GM18517 (cell line): ENCODE measurements around the gene AOC1.

Source experiments
- ATAC-seq: cut with Tn5 transposase; IDR thresholded peaks from one replicate; pipeline ENCODE4 v1.9.1; 2021; ENCODE audit warnings: mild to moderate bottlenecking, moderate library complexity; ENCODE audit not compliant: unreplicated experiment

Gene AOC1

DNA sequence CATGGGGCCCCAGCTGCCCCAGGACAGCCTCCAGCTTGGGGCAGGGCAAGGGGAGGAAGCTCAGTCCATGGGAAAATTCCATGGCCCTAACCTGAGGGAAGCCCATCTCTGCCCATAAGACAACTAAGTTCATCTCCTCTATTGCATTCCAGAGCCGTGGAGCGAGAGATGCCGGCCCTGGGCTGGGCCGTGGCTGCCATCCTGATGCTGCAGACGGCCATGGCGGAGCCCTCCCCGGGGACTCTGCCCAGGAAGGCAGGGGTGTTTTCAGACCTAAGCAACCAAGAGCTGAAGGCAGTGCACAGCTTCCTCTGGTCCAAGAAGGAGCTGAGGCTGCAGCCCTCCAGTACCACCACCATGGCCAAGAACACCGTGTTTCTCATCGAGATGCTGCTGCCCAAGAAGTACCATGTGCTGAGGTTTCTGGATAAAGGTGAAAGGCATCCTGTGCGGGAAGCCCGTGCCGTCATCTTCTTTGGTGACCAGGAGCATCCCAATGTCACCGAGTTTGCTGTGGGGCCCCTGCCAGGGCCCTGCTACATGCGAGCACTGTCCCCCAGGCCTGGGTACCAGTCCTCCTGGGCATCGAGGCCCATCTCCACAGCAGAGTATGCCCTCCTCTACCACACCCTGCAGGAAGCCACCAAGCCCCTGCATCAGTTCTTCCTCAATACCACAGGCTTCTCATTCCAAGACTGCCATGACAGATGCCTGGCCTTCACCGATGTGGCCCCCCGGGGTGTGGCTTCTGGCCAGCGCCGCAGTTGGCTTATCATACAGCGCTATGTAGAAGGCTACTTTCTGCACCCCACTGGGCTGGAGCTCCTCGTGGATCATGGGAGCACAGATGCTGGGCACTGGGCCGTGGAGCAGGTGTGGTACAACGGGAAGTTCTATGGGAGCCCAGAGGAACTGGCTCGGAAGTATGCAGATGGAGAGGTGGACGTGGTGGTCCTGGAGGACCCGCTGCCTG is 4.3 kb downstream of the AOC1 start:
- no peak for ATAC-seq

GRCh38 chr7:150857276-150858055 is 5.1 kb downstream of the AOC1 start:
- ATAC-seq, result no peak

GRCh38 chr7:150858236-150859197 is 6.2 kb downstream of the AOC1 start:
- ATAC-seq, result no peak

DNA sequence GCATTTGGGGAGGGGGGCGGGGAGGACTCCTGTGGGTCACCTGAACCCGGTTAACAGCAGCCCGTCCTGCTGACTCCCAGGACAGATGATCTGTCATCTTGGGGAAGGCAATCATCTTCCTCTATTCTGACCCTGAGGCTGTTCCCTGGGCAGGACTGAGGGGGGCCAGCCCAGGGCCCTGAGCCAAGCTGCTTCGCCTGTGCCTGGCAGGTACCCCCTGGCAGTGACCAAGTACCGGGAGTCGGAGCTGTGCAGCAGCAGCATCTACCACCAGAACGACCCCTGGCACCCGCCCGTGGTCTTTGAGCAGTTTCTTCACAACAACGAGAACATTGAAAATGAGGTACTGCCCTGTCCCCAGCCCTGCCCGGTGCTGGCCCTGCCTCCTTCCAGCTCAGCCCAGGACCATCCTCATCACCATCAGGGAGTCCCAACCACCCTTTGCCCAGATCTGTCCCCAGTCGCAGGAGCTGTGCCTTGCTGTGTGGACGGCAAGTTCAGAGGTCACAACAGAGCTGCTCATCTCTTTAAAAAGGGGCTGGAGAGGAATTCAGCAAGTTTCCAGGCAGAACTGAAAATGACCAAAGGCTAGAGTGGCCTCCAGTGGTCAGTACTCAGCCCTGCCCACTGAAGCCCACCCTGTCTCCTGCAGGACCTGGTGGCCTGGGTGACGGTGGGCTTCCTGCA is 8.1 kb downstream of the AOC1 start:
- no peak for ATAC-seq

GRCh38 chr7:150860978-150861295 is 8.6 kb downstream of the AOC1 start:
- no peak for ATAC-seq

DNA sequence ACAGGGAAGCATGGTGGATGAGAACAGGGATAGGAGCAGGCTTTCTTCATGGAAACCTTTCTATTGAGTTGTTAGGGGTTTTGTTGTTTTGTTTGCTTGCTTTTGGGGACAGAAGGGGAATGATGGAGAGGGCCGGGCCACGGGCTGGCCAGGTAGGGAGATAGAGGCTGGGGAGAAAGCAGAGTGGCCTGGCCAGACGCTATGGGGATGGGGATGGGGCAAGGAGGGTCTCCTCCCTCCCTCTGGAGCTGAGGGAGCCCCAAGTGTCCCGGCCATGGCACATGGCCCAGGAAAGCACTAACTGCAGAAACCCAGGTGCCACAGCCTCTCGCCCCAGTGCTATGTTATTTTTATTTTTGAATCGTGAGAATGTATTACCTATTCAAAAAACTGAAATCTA is 10.0 kb downstream of the AOC1 start:
- ATAC-seq, result no peak

- no peak for ATAC-seq
Observed at GRCh38 chr7:150863946-150864345, 11.6 kb downstream of the AOC1 start.

DNA sequence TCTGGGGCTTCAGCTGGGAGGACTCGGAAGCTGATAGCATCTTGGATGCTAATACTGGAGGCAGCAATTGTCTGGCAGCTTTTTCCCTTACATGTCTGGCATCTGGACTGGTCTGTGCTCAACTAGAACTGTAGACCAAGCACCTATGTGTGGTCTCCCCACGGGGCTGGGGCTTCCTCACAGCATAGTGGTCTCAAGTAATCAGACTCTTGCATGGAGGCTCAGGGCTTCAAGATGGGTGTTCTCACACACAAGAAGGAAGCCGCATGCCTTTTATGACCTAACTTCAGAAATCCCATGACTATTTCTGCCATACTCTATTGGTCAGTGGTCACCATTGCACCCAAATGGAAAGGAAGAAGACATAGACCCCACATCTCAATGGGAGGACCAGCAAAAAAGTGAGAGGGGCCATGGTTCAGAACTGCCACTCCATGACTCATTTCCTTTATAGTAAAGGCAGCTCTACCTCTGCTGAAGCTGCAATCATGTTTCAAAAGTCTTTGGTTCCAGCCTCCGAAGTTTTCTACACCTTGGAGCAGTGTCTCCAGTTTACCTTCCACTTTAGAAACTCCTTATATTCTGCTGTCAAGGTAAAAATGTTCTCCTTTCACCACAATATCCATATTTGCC is 14.7 kb downstream of the AOC1 start:
- no peak for ATAC-seq

- ATAC-seq, result no peak
Observed at GRCh38 chr7:150867605-150868004, 15.3 kb downstream of the AOC1 start.

GRCh38 chr7:150869467-150869866 is 17.1 kb downstream of the AOC1 start:
- ATAC-seq, result no peak

GRCh38 chr7:150871601-150872000 is 19.3 kb downstream of the AOC1 start:
- ATAC-seq, result no peak

DNA sequence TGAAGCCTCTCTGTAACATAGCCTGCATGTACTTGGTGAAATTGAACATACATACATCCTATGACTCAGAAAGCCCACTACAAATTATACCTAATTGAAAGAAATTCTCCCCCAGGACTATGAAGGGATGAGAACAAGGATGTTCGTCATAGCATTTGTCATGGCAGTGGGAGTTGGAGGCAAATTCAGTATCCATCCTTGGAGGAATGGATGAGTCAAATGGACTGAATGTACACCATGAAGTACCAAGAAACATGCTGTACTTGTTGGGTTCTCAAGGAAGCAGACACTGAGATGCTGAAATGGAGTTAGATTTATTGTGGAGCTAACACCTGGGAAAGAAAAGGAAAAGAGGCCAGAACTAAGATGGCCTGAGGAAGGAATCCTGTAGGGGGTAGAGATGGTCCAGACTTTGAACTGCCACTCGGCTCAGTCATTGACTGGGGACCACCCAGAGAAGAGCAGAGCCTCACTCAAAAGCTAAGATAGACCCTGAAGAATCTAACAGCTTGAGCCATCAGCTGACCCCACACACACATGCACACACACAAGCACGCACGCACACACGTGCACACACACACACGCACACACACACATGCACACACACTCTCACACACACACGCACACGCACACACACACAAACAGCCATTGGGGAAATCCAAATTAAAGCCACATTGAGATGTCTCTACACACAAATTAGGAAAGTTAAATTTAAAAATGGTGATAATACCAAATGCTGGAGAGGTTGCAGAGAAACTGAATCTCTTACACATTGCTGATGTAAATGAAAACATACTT is 22.3 kb downstream of the AOC1 start:
- no peak for ATAC-seq

GRCh38 chr7:150875791-150876190 is 23.5 kb downstream of the AOC1 start:
- ATAC-seq, result no peak

GRCh38 chr7:150876817-150877526 is 24.7 kb downstream of the AOC1 start:
- no peak for ATAC-seq

DNA sequence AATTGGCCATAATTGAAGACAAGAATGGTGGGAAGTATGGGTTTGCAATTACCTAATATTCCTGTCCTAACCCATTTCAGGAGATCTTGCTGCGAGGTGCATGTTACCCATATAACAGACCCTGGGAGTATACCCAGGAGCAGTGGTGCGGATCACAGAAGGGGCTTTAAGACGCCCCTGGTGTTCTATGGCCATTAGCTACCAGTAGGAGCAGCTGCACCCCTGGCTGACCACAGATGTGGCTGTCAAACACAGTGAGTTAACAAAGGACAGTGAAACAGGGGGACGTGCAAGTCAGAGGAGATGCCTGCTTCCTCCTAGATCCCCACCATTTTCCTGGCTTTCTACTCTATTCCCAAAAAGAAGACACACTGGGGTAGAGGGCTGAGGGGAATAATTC is 25.2 kb downstream of the AOC1 start:
- no peak for ATAC-seq

- ATAC-seq, result no peak
Observed at GRCh38 chr7:150879345-150879744, 27.0 kb downstream of the AOC1 start.

DNA sequence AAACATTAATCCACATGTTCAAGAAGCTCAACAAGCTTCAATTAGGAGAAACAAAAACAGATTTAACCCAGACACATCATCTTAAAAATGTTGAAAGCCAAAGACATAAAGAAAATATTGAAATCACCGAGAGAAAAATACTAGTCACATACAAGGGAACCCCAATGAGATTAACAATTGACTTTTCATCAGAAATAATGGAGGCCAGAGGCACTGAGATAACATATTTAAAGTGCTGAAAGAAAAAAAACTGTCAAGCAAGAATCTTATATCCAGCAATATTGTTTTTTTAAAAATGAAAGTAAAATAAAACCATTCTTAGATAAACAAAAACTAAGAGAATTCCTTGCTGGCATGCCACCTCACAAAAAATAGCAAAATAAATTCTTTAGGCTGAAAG is 28.9 kb downstream of the AOC1 start:
- ATAC-seq, result no peak

DNA sequence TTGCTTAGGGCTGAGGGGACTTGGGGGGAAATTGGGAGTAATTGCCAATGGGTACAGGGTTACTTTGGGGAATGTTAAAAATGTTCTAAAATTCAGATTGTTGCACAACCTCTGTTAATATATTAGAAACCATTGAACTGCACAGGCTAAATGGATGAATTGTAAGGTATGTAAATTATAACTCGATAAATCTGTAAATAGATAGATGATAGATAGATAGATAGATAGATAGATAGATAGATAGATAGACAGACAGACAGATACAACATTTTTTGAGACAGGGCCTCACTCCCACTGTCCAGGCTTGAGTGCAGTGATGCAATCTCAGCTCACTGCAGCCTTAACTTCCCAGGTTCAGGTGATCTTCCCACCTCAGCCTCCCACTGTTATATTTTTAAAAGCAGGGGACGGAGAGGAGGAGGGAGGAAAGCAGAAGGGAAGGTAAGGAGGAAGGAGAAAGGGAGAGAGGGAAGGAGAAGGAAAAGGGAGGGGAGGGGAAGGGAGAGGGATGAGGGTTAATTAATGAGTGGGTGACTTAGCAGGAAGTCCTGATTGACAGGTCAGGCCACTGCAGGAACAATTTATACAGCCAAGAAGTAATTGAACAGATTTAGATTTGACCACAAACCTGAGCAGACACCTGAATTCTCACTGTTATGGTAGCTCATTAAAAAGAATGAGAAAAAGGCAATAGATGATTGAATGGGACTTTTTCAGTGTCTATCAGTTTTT is 38.7 kb downstream of the AOC1 start:
- no peak for ATAC-seq
